GM21786 (cell line): ENCODE results near the gene PMPCA.

Experiments
- ATAC-seq: cut with Tn5 transposase; IDR thresholded peaks from one replicate; pipeline ENCODE4 v1.9.1; 2021; ENCODE audit not compliant: unreplicated experiment

Gene PMPCA

GRCh38 chr9:136410500-136411287, at the start of gene PMPCA, which contains the start of gene ENTR1:
Gene PMPCA (plus strand): TSS chr9:136410658. CDS start chr9:136410669, 11 bp downstream.
Gene ENTR1 (minus strand): TSS chr9:136410614. CDS start chr9:136410397, 217 bp downstream.
- peak; percentile 84 for ATAC-seq

- no peak for ATAC-seq
Measured at GRCh38 chr9:136361047-136361753, 49.3 kb upstream of the PMPCA start.

GRCh38 chr9:136361754-136362449, 48.6 kb upstream of the PMPCA start:
- no peak for ATAC-seq

- ATAC-seq, result no peak
Measured at GRCh38 chr9:136362450-136362784, 48.0 kb upstream of the PMPCA start.

- ATAC-seq, result peak; percentile 84
Measured at GRCh38 chr9:136363106-136363948, 47.1 kb upstream of the PMPCA start, which contains the start of gene DNLZ. Gene DNLZ (minus strand): TSS chr9:136363744. CDS start chr9:136363714, 30 bp downstream.

- ATAC-seq, result no peak
Measured at GRCh38 chr9:136363949-136364748, 46.3 kb upstream of the PMPCA start.

- ATAC-seq, result no peak
Measured at GRCh38 chr9:136364942-136365774, 45.3 kb upstream of the PMPCA start.

GRCh38 chr9:136365775-136366222, 44.7 kb upstream of the PMPCA start:
- ATAC-seq, result no peak

- no peak for ATAC-seq
Measured at GRCh38 chr9:136366826-136367225, 43.6 kb upstream of the PMPCA start.

- no peak for ATAC-seq
Measured at GRCh38 chr9:136367296-136368145, 42.9 kb upstream of the PMPCA start.

- ATAC-seq, result no peak
Measured at GRCh38 chr9:136368190-136368589, 42.3 kb upstream of the PMPCA start.

GRCh38 chr9:136370037-136370436, 40.4 kb upstream of the PMPCA start:
- ATAC-seq, result no peak

GRCh38 chr9:136370687-136371532, 39.5 kb upstream of the PMPCA start:
- no peak for ATAC-seq

- no peak for ATAC-seq
Measured at GRCh38 chr9:136371533-136371880, 39.0 kb upstream of the PMPCA start.

- ATAC-seq, result no peak
Measured at GRCh38 chr9:136372006-136372405, 38.5 kb upstream of the PMPCA start.

- ATAC-seq, result no peak
Measured at GRCh38 chr9:136372561-136373299, 37.7 kb upstream of the PMPCA start.
